NT2/D1 (cell line): Measurements from ENCODE around the gene CADM2.

Experiments
- SUZ12 ChIP-seq: IDR thresholded peaks from 2 replicates; pipeline ENCODE4 v1.6.1; 2011; ENCODE audit not compliant: insufficient read length, insufficient read depth; ENCODE audit errors: extremely low read depth
- YY1 ChIP-seq: IDR thresholded peaks from 2 replicates; pipeline ENCODE4 v1.6.1; 2011; ENCODE audit not compliant: insufficient read length, insufficient read depth
- ZNF274 ChIP-seq: IDR thresholded peaks from 2 replicates; pipeline ENCODE4 v1.6.1; 2011; ENCODE audit warnings: mild to moderate bottlenecking, low read depth, low read length

- TF ChIP-seq ZNF274 = no peak
- no peak for TF ChIP-seq YY1
- TF ChIP-seq SUZ12 = no peak
Measured at GRCh38 chr3:84967767-84968581, 9.2 kb downstream of the CADM2 start.
